GM12891 (cell line): Measurements from ENCODE around the gene CRTC1.

Source experiments
- POLR2A ChIP-seq: IDR thresholded peaks from 2 replicates; pipeline ENCODE4 v1.6.1; 2011; ENCODE audit warnings: low read depth, low read length, control low read depth
- POLR2AphosphoS5 ChIP-seq: IDR thresholded peaks from 2 replicates; pipeline ENCODE4 v1.6.1; 2011; ENCODE audit warnings: low read depth, low read length, control low read depth
- POU2F2 ChIP-seq: IDR thresholded peaks from 2 replicates; pipeline ENCODE4 v1.6.1; 2011; ENCODE audit warnings: low read depth, mild to moderate bottlenecking, control low read depth, low read length, moderate library complexity

GRCh38 chr19:18798384-18799352, 115.2 kb downstream of the CRTC1 start:
- no peak for TF ChIP-seq POLR2A
- no peak for TF ChIP-seq POLR2AphosphoS5
- no peak for TF ChIP-seq POU2F2
